HG02642 (cell line): Measurements from ENCODE around the gene SNAP47.

Source experiments
- ATAC-seq: cut with Tn5 transposase; IDR thresholded peaks from one replicate; pipeline ENCODE4 v1.9.1; 2021; ENCODE audit warnings: mild to moderate bottlenecking; ENCODE audit not compliant: unreplicated experiment, poor library complexity

The SNAP47 gene

GRCh38 chr1:227828786-227829185 is 93.6 kb downstream of the SNAP47 start:
- ATAC-seq, result no peak
